Measurements from ENCODE around the gene MT1M.
A peak's percentile ranks its signal among the peaks of the same experiment; 100 is the strongest.
"Not testable (repeated sequence)": the region's sequence is repeated elsewhere in the genome, so short reads cannot be mapped to it uniquely, and the experiment has no call there.

MT1M gene

GRCh38 chr16:56608876-56609462 is 23.5 kb upstream of the MT1M start:
- DNase-seq (ENCODE audit: low read depth), result no peak

GRCh38 chr16:56609463-56609921 is 23.0 kb upstream of the MT1M start:
- DNase-seq (ENCODE audit: low read depth), result peak; percentile 70

- peak; percentile 52 for DNase-seq (ENCODE audit: low read depth)
These were observed 22.3 kb upstream of the MT1M start for GRCh38 chr16:56610017-56610608.

DNA sequence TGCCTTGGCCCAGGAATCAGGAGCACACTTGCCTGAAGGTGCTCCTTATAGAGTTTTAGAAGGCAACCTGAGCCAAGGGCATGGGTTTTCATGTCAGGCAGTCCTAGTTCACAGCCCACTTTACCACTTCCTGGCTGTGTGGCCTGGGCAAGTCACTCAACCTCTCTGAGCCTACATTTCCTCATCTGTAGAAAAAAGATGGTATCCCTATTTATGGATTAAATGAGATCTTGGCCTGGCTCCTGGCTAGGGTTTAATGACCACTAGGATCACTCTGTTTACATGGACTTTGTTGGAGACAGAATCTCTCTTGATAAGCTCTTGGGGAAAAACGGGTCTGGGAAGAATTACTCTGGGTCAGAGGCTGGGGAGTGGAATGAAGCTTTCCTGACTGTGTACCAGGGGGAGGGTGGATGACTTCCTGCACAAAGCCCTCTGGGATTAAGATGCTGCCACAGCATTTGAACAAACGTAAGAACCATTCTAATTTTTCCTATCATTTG is 21.8 kb upstream of the MT1M start:
- no peak for DNase-seq (ENCODE audit: low read depth)

DNA sequence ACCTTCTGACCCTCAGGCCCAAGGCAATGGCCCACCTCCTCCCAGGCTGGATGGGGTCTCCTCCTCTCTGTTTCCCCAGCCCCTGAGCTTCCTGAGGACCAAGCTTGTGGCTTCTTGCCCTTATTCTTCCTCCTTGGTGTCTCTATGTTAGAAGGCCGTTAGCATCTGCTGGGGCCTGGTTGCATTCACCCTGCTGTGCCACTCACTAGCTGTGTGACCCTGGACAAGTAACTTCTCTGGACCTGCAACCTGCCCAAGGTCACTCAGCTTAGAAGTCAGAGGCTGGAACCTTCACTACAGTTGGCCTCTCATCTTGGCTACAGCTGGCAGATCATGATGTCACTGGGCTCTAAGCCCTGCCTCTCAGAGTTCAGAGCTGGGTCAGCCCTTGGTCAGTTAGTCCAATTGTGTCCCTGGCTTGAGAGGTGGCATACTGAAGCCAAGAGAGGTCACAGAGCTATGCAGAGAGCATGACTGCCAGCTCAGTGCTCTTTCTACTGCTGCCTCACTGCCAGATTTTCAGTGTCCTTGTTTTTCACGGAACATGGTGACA is 21.1 kb upstream of the MT1M start:
- peak; percentile 54 for DNase-seq (ENCODE audit: low read depth)

GRCh38 chr16:56613706-56614105 is 18.8 kb upstream of the MT1M start:
- no peak for DNase-seq (ENCODE audit: low read depth)

DNA sequence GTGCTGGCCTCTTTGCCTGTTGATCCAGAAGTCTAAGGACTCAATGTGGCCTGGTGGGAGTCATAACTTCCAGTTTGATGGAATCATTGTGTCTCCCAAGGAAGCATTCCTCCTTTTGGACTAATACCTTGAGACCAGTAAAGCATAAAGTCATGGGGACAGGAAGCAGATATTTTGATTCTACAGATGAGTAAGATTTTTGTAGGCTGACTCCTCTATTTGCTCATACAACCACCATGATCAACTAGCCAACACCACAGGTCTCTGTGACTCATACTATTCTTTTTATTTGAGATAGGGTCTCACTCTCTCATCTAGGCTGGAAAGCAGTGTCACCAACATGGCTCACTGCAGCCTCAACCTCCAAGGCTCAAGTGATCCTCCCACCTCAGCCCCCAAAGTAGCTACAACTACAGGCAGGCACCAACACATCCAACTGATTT is 17.9 kb upstream of the MT1M start:
- no peak for DNase-seq (ENCODE audit: low read depth)

DNA sequence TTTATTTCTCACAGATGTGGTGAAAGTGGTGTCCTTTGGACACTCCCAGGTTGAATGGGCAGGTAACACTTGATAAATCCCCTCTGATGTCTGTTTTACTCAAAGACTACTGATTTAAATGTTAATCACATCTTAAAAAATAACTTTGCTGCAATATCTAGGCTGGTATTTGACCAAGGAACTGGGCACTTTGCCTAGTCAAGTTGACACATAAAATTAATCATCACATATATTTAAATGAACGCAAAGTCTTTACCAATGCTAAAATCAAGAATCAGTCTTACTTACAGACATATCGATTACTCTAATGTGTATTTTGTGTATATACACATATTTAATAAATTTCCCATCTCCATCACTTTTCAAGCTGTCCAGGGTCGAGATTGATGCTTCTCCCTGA is 17.1 kb upstream of the MT1M start:
- DNase-seq (ENCODE audit: low read depth), result no peak

DNA sequence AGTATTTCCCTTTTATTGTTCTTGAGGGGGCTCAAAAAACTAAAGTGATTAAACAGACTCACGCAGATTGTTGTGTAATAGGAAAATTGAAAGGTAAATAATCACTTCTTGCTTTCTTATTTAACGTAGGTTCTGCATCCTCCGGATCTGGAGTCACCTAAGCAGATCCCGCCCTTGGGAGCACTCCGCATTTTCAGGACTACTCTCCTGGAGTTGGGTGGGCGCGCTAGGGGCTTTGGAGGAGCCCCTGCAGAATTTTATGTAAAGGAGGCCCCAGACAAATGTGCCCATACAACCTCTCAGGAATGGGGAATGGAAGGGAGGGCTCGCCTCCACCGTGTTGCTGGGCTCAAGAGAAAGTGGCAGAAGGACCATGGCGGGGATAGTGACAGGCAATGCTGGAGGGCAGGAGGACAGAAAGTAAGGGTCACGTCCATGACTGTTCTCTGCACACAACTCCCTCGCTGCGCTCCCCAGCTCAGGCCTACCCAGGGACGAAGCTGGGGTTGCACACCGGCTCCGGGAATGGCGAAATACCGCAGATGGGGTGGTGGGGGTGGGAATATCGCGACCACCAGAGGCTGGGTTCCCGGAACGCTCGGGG is 15.7 kb upstream of the MT1M start:
- no peak for DNase-seq (ENCODE audit: low read depth)

DNA sequence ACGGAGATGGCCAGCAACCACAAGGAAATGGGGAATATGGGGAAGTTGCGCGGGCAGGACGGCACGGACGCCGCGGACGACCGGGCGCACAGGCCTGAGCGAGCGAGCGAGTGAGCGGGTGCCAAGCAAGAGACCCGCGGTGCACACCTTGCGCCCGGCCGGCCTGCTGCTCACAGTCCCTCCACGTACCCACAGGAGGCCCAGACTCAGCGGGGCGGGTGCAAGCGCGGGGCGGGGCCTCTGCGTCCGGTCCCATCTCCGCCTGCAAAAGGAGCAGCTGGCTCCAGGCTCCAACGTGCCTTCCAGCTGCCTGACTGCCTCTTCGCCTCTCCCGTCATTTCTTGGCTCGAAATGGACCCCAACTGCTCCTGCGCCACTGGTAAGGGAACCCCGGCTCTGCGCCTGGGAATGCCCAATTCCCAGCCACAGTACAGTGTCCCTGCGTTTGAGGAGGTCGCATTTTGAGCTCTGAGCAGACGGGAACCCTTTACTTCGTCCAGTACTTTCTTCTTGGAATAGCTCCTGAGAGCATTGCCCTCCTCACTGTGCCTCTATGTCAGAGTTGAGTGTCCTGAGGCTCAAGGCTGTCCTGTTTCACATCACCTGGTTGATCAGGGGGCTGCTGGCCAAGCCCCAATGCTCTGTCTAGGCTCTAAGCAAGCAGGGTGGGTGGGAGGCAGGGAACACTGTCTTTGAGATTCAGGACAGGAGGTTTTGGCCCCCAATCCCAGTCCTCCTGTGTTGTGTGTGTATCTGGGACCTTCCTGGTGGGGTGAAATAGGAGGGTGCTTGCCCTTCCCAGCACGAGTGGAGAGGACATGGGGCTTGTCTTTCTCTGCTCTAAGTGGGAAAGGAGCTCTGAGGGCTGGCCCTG is 15.0 kb upstream of the MT1M start:
- no peak for DNase-seq (ENCODE audit: low read depth)

- DNase-seq (ENCODE audit: low read depth), result no peak
These were observed 14.3 kb upstream of the MT1M start for GRCh38 chr16:56618138-56618537.

- DNase-seq (ENCODE audit: low read depth), result no peak
These were observed 12.0 kb upstream of the MT1M start for GRCh38 chr16:56620339-56620897.

- DNase-seq (ENCODE audit: low read depth), result not testable (repeated sequence)
These were observed 10.6 kb upstream of the MT1M start for GRCh38 chr16:56621665-56622445.

- not testable (repeated sequence) for DNase-seq (ENCODE audit: low read depth)
These were observed 9.3 kb upstream of the MT1M start for GRCh38 chr16:56623184-56623583.

- DNase-seq (ENCODE audit: low read depth), result no peak
These were observed 8.8 kb upstream of the MT1M start for GRCh38 chr16:56623637-56624036.

DNA sequence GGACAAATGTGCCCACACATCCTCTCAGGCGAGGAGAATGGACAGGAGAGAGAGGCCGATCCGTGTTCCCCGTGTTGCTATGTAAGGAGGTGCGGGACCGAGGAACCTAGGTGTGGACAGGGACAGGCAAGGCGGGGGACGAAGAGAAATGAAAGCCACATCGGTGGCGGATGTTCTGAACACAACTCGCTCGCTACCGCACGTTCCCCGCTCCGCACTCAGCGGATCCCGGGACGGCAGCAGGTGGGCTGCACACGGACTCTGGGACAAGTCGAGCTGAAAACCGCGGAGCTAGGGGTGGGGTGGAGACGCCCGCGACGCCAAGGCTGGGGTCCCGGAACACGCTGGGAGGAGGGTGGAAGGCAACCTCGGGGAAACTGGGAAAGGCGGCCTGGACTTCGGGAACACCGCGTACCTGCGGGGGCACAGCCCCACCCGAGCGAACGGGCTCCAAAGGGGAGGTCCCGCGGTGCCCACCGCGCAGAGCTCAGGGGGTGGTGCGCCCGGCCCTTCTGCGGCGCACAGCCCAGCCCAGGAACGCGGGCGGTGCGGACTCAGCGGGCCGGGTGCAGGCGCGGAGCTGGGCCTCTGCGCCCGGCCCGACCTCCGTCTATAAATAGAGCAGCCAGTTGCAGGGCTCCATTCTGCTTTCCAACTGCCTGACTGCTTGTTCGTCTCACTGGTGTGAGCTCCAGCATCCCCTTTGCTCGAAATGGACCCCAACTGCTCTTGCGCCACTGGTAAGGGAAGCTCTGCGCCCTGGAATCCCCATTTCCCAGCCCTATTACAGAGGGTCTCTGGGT is 7.1 kb upstream of the MT1M start, which contains the start of gene MT1E:
TSS of gene MT1E (plus strand) at position 642 of the 803 bp plus-strand sequence. CDS start at position 713, 71 bp downstream.
- DNase-seq (ENCODE audit: low read depth), result no peak

GRCh38 chr16:56625943-56626654 is 6.4 kb upstream of the MT1M start:
- DNase-seq (ENCODE audit: low read depth), result no peak

DNA sequence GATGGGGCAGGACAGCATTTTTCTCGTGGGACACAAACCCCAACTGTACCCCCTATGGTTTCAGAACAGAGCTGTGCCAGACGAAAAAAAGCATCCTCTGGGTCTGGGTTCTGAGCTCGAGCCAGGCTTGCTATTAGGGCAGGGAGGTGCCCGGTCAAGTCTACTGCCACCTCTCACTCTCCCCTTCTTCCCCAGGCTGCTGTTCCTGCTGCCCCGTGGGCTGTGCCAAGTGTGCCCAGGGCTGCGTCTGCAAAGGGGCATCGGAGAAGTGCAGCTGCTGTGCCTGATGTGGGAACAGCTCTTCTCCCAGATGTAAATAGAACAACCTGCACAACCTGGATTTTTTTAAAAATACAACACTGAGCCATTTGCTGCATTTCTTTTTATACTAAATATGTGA is 5.8 kb upstream of the MT1M start:
- no peak for DNase-seq (ENCODE audit: low read depth)

Measured in GM04503 (cell line).